ENCODE results near the gene CISH. TPM values are rescaled to one million over a fixed set of nuclear protein-coding genes. Genes with fewer than 3 reads are reported as not detected.

Gene CISH
- total and polyA plus RNA-seq, 9 of the 15 experiments (the other 6 are each of a cell fraction or from before 2014, with no cell fraction given): 1.7 to 47.7 (median 18.3) TPM

DNA sequence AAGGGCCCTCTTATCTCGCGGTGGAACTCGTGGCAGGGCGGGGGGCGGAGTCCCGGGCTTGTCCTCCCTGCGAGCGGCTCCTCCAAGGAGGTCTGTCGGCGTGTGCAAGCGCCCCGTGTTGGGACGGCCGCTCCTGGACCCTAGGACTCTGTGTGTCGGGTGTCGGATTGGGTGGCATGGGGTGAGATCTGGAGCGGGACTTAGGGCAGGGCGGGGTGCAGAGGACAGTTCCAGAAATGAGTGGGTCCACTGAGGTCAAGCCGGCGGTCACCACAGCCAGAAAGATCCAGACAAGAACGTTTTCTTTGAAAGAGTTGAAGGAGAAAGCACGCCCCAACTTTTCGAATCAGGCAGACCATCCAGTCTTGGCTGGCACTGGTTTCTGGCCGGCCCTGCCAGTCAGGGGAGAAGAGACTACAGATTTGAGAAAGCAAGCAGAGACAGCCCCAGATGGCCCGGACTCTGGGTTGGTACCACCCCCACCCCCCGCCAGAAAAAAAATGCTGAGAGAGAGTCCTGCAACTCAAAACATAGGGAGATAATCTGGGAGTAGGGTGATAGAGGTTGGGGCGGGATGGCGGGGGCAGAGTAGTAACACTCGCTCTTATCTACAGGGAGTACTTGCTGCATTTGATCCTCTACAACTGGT lies 784 bp upstream of the CISH start (continued):
- TF ChIP-seq ESRRA (IDR thresholded peaks at IDR 0.05; ENCODE audit: borderline replicate concordance, low read depth) (no peak), HDGF (IDR thresholded peaks at IDR 0.05) (no peak), ZKSCAN3 (CRISPR knock-in tag; IDR thresholded peaks at IDR 0.05) (no peak), NBN (IDR thresholded peaks at IDR 0.05; ENCODE audit: low read depth) (no peak), PRPF4 (IDR thresholded peaks at IDR 0.05; ENCODE audit: insufficient read depth, low read depth, low read length, poor library complexity, severe bottlenecking) (no peak), FOXK2 (conservative IDR thresholded peaks at IDR 0.05 in 1 of 2, IDR thresholded peaks at IDR 0.05 in 1 of 2; ENCODE audit: low read depth in 2 of 2) (no peak), CAMTA2 (CRISPR knock-in tag; conservative IDR thresholded peaks at IDR 0.05) (no peak), SRSF3 (IDR thresholded peaks at IDR 0.05; ENCODE audit: insufficient read depth, low read length) (no peak), RBM17 (IDR thresholded peaks at IDR 0.05; ENCODE audit: borderline replicate concordance, low read depth, low read length) (no peak), TCFL5 (CRISPR knock-in tag; conservative IDR thresholded peaks at IDR 0.05) (no peak), CXXC5 (CRISPR knock-in tag; IDR thresholded peaks at IDR 0.05) (no peak; the same call in 1 of the 2 replicates), DPF2 (IDR thresholded peaks at IDR 0.05) (peak; percentile 55; the same call in 1 of the 2 replicates), HEY1 (CRISPR knock-in tag; IDR thresholded peaks at IDR 0.05; ENCODE audit: borderline replicate concordance) (no peak), DMBX1 (CRISPR knock-in tag; IDR thresholded peaks at IDR 0.05; ENCODE audit: borderline replicate concordance) (peak; percentile 19; the same call in 1 of the 2 replicates), SLC30A9 (CRISPR knock-in tag; IDR thresholded peaks at IDR 0.05) (no peak), U2AF1 (optimal IDR thresholded peaks at IDR 0.05; ENCODE audit: low read depth, low read length) (no peak), MAX (CRISPR knock-in tag; IDR thresholded peaks at IDR 0.05) (peak; percentile 75), SETDB1 (IDR thresholded peaks at IDR 0.05; ENCODE audit: low read length) (no peak)
- TF ChIP-seq, protein P1, sequence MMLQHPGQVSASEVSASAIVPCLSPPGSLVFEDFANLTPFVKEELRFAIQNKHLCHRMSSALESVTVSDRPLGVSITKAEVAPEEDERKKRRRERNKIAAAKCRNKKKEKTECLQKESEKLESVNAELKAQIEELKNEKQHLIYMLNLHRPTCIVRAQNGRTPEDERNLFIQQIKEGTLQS (IDR thresholded peaks at IDR 0.05): no peak
- TF ChIP-seq, protein P1 (CRISPR knock-in tag; conservative IDR thresholded peaks at IDR 0.05): no peak
- TF ChIP-seq, protein P2, sequence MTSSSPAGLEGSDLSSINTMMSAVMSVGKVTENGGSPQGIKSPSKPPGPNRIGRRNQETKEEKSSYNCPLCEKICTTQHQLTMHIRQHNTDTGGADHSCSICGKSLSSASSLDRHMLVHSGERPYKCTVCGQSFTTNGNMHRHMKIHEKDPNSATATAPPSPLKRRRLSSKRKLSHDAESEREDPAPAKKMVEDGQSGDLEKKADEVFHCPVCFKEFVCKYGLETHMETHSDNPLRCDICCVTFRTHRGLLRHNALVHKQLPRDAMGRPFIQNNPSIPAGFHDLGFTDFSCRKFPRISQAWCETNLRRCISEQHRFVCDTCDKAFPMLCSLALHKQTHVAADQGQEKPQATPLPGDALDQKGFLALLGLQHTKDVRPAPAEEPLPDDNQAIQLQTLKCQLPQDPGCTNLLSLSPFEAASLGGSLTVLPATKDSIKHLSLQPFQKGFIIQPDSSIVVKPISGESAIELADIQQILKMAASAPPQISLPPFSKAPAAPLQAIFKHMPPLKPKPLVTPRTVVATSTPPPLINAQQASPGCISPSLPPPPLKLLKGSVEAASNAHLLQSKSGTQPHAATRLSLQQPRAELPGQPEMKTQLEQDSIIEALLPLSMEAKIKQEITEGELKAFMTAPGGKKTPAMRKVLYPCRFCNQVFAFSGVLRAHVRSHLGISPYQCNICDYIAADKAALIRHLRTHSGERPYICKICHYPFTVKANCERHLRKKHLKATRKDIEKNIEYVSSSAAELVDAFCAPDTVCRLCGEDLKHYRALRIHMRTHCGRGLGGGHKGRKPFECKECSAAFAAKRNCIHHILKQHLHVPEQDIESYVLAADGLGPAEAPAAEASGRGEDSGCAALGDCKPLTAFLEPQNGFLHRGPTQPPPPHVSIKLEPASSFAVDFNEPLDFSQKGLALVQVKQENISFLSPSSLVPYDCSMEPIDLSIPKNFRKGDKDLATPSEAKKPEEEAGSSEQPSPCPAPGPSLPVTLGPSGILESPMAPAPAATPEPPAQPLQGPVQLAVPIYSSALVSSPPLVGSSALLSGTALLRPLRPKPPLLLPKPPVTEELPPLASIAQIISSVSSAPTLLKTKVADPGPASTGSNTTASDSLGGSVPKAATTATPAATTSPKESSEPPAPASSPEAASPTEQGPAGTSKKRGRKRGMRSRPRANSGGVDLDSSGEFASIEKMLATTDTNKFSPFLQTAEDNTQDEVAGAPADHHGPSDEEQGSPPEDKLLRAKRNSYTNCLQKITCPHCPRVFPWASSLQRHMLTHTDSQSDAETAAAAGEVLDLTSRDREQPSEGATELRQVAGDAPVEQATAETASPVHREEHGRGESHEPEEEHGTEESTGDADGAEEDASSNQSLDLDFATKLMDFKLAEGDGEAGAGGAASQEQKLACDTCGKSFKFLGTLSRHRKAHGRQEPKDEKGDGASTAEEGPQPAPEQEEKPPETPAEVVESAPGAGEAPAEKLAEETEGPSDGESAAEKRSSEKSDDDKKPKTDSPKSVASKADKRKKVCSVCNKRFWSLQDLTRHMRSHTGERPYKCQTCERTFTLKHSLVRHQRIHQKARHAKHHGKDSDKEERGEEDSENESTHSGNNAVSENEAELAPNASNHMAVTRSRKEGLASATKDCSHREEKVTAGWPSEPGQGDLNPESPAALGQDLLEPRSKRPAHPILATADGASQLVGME (CRISPR knock-in tag; IDR thresholded peaks at IDR 0.05): no peak
- TF ChIP-seq, protein P3, sequence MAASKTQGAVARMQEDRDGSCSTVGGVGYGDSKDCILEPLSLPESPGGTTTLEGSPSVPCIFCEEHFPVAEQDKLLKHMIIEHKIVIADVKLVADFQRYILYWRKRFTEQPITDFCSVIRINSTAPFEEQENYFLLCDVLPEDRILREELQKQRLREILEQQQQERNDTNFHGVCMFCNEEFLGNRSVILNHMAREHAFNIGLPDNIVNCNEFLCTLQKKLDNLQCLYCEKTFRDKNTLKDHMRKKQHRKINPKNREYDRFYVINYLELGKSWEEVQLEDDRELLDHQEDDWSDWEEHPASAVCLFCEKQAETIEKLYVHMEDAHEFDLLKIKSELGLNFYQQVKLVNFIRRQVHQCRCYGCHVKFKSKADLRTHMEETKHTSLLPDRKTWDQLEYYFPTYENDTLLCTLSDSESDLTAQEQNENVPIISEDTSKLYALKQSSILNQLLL (CRISPR knock-in tag; IDR thresholded peaks at IDR 0.05; ENCODE audit: borderline replicate concordance): no peak

Measured in K562 (cell line).